ENCODE data around the gene JPT2.

The JPT2 gene

GRCh38 chr16:1673424-1674151 is 4.5 kb upstream of the JPT2 start:
- DNase-seq (no peak), ATAC-seq (ENCODE audit: insufficient read depth, low read depth) (no peak)
- Histone ChIP-seq H3K27me3 (ENCODE audit: insufficient read depth, low read length, poor library complexity) (no peaks in the 10 kb centered on the region), H3K4me2 (ENCODE audit: insufficient read depth, low read length) (no peak overlapping the region), H3K36me3 (ENCODE audit: insufficient read depth, low read length) (peaks cover 73% of the 10 kb centered on the region), H3K79me2 (ENCODE audit: insufficient read depth, low read length) (peaks cover 5% of the 10 kb centered on the region), H3K9me3 (ENCODE audit: insufficient read depth, low read length, severe bottlenecking) (no peaks in the 10 kb centered on the region), H2AFZ (ENCODE audit: low read depth, low read length) (no peak overlapping the region), H3K4me1 (ENCODE audit: insufficient read depth, low read length) (peaks cover 10% of the 10 kb centered on the region), H3K9ac (ENCODE audit: low read depth, low read length) (no peak overlapping the region), H4K20me1 (ENCODE audit: insufficient read depth, low read length) (peaks cover 4% of the 10 kb centered on the region; the same call in 1 of the 2 replicates), H3K27ac (ENCODE audit: low read length) (no peak overlapping the region), H3K4me3 (ENCODE audit: low read depth in 1 of 2, low read length in 2 of 2) (no peak overlapping the region)
- TF ChIP-seq EZH2 (IDR thresholded peaks at IDR 0.05; ENCODE audit: borderline replicate concordance, low read depth, low read length, severe bottlenecking) = no peak
- no peak for TF ChIP-seq CTCF (IDR thresholded peaks at IDR 0.05; ENCODE audit: borderline replicate concordance, extremely low read depth, low read length, poor library complexity, severe bottlenecking)

- H3K27ac ChIP-seq (ENCODE audit: low read length) = no peak overlapping the region
These were observed 3.8 kb upstream of the JPT2 start for GRCh38 chr16:1674306-1674705.

GRCh38 chr16:1674751-1675664 is 3.1 kb upstream of the JPT2 start:
- no peak for DNase-seq
- no peak overlapping the region for H3K27ac ChIP-seq (ENCODE audit: low read length)
- H3K9me3 ChIP-seq (ENCODE audit: insufficient read depth, low read length, severe bottlenecking) = no peaks in the 10 kb centered on the region
- no peak for TF ChIP-seq CTCF (IDR thresholded peaks at IDR 0.05; ENCODE audit: borderline replicate concordance, extremely low read depth, low read length, poor library complexity, severe bottlenecking)
- TF ChIP-seq EZH2 (IDR thresholded peaks at IDR 0.05; ENCODE audit: borderline replicate concordance, low read depth, low read length, severe bottlenecking) = no peak
- no peak for ATAC-seq (ENCODE audit: insufficient read depth, low read depth)
- no peak overlapping the region for H3K9ac ChIP-seq (ENCODE audit: low read depth, low read length)
- peaks cover 19% of the 10 kb centered on the region for H3K79me2 ChIP-seq (ENCODE audit: insufficient read depth, low read length)
- H3K36me3 ChIP-seq (ENCODE audit: insufficient read depth, low read length) = peaks cover 62% of the 10 kb centered on the region
- no peak overlapping the region for H3K4me3 ChIP-seq (ENCODE audit: low read depth in 1 of 2, low read length in 2 of 2)
- H3K27me3 ChIP-seq (ENCODE audit: insufficient read depth, low read length, poor library complexity) = no peaks in the 10 kb centered on the region
- no peak overlapping the region for H2AFZ ChIP-seq (ENCODE audit: low read depth, low read length)
- no peak overlapping the region for H3K4me2 ChIP-seq (ENCODE audit: insufficient read depth, low read length)
- peaks cover 23% of the 10 kb centered on the region for H3K4me1 ChIP-seq (ENCODE audit: insufficient read depth, low read length)
- peaks cover 10% of the 10 kb centered on the region for H4K20me1 ChIP-seq (ENCODE audit: insufficient read depth, low read length)

More at GRCh38 chr16:1674306-1674705, 3.8 kb upstream of the JPT2 start:
- H4K20me1 ChIP-seq (ENCODE audit: insufficient read depth, low read length) = peaks cover 4% of the 10 kb centered on the region; the same call in 1 of the 2 replicates
- no peaks in the 10 kb centered on the region for H3K27me3 ChIP-seq (ENCODE audit: insufficient read depth, low read length, poor library complexity)
- no peak overlapping the region for H2AFZ ChIP-seq (ENCODE audit: low read depth, low read length)
- H3K4me1 ChIP-seq (ENCODE audit: insufficient read depth, low read length) = peaks cover 16% of the 10 kb centered on the region
- no peak overlapping the region for H3K4me3 ChIP-seq (ENCODE audit: low read depth in 1 of 2, low read length in 2 of 2)
- TF ChIP-seq CTCF (IDR thresholded peaks at IDR 0.05; ENCODE audit: borderline replicate concordance, extremely low read depth, low read length, poor library complexity, severe bottlenecking) (no peak), EZH2 (IDR thresholded peaks at IDR 0.05; ENCODE audit: borderline replicate concordance, low read depth, low read length, severe bottlenecking) (no peak)
- no peaks in the 10 kb centered on the region for H3K9me3 ChIP-seq (ENCODE audit: insufficient read depth, low read length, severe bottlenecking)
- ATAC-seq (ENCODE audit: insufficient read depth, low read depth) (no peak), DNase-seq (no peak)
- peaks cover 12% of the 10 kb centered on the region for H3K79me2 ChIP-seq (ENCODE audit: insufficient read depth, low read length)
- peaks cover 66% of the 10 kb centered on the region for H3K36me3 ChIP-seq (ENCODE audit: insufficient read depth, low read length)
- no peak overlapping the region for H3K9ac ChIP-seq (ENCODE audit: low read depth, low read length)
- no peak overlapping the region for H3K4me2 ChIP-seq (ENCODE audit: insufficient read depth, low read length)

All from DND-41 (cell line).